T follicular helper cell (primary cell): ENCODE results near the gene OR8D1.

Experiments
- DNase-seq: peaks from one replicate; pipeline ENCODE4 v3.0.0-alpha.2; 2020; ENCODE audit warnings: low read depth
- total RNA-seq, 2 experiments: gene quantifications; one replicate each; lab custom pipeline; 2026; lab: John Stamatoyannopoulos, UW

OR8D1 gene
- 0 reads per million in 2 experiments for total RNA-seq

DNA sequence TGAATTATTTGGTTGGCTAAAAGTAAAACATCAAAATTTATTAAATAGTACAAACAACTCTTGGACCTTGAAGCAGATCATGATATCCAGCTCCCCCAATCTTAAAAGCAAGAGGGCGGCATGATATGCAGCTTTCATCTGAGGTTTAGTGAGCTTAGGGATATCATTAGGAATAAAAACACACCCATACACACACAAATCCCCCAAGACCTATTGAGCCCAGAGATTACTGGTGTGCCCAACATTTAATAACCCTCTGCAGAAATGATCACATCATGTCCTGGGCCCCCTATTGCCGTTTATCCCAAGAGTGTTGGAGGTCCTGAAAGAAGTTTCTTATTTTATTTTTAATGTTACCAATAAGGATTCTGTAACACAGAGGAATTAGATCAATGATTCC, at the start of gene OR8D1:
OR8D1 (minus strand) TSS at position 101 of the 400 bp plus-strand sequence. CDS start 3,183 bp downstream, outside the sequence.
- DNase-seq, result no peak

DNA sequence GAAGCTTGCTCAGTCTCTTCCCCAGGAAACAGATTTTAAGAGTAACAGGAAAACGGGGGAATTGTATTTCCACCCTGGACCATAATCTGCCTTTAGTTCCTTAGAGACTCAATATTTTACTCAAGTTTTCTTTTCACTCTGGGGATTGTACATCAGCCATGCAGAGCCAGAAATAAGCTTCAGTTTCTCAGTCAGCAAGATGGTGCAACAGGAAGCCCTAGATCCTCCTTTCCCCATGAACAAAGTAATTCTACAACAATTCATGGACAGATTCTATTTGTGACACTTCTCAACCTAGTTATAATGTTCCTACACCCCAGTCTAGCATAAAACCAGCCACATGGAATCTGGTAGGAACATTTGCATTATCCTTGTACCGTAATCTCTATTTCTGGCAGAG, 45.8 kb upstream of the OR8D1 start:
- no peak for DNase-seq

DNA sequence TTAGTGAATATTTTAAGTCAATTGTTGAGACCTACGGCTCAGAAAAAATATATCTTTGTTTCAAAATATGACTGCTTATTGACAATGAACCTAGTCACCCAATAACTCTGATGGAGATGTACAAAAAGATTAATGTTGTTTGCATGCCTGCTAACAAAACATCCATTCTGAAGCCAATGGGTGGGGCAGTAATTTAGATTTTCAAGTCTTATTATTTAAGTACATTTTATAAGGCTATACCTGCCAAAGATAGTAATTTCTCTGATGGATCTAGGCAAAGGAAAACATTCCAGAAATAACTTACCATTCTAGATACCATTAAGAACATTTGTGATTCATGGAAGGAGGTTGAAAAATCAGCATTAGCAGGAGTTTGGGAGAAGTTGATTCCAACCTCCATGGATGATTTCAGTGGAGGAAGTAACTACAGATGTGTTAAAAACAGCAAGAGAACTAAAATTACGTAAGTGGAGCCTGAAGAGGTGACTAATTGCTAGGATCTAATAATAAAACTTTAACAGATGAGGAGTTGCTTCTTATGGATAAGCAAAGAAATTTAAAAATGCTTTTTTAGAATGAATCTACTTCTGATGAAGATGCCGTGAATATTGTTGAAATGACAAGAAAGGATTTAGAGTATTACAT, 32.7 kb upstream of the OR8D1 start:
- DNase-seq, result no peak

DNA sequence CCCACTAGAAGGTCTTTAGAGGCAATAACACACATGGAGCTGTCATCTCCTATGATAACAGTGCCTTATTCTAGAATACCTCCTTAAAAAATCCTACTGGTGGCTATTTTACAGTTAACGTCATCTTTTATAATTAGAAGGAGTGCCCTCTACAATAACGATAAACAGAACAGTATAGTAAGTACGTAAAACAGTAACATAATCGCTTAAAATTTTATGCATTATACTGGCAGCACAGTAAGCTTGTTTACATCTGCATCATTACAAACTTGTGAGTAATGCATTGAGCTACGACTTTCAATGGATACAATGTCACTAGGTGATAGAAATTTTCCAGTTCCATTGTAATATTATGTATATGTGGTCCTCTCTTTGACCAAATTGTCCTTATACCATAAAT, 30.6 kb upstream of the OR8D1 start:
- DNase-seq, result no peak

DNA sequence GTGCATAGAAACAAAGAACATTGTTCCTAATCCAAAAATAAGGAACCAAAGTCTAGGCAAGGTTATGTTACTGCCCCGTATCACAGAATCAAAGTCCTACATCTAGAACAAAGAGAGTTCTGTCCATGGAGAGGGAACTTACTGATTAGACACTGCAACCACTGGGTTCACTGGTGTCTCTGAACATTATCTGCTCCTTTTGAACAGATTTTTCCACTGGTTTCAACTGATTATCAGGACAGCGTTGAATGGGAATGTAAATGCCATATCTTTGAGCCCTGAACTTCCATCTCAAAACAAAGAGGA, 26.3 kb upstream of the OR8D1 start:
- DNase-seq, result no peak

DNA sequence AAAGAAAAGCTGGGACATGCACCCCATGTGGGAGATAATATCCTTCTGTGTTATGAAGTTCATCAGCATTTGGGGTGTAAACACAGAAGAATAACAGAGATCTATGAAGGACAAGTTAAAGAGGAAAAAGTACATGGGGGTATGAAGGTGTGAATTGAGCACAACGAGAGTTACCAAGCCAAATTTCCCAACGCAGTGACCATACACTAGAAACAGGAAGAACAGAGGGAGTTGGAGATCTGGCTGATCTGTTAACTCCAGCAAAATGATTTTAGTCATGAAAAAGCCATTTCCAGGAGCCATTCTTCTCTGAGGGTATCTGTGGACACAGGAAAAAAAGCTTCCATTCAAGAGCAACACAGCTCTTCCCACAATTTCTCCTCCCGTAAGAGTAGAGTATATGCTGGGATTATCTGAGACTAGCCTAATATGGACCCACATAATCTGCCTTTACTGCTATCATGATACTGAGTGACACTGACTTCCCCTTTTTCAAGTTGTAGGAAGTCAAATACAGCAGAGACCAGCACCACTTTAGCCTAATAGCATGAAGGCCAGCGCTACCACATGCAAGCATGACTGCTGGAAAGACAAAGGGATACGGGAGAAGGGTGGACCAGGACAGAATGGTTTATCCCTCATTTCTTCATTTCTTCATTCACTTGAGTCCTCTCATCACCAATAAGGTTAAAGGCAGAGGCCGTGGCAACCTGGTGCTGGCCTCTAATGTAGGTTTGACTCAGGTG, 25.8 kb upstream of the OR8D1 start:
- DNase-seq, result no peak

DNA sequence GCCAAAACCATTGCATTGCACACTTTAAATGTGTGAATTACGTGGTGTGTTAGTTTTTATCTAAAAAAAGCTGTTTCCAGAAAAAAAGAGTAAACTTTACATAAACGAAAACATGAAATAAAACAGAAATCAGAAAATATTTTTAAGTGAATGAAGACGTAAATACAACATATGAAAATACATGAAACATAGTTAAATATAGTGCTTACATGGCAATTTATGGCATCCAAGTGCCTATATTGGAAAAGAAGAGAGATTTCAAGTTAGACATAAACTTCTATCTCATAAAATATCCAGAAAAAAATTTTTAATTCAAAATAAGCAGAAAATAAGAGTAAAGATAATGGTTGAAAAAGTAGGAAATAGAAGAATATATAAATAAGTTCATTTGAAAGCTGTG, 18.1 kb upstream of the OR8D1 start:
- DNase-seq, result no peak

DNA sequence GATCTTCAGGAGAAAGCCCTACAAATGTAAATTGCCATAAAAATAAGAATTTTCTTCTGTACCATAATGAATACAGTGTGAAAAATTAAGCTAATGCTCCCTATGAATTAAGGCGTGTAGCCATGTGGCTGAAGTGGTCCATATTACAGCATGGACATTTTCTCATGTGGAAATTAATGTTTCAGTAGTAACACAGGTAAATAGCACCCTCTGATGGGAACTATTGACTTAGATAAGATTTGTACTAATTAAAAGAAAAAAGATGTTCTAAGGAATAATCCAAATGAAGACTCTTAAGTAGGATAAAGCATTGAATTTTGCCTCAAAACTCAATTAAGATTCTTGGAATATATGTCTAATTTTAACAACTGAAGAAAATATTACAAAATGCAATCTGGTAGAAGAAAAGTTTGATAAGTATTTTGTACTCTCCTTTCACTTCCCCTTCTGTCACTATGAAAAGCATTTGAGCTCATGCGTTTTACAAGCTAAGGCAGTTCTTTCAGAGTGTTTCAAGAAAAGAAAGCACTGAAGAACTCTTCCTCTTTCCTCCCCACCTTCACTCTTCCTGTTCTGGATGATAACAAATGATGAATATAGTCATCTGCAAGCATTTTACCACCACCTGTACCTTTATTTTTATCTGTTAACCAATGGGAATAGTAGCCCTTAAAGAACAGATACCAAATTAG, 16.2 kb upstream of the OR8D1 start:
- DNase-seq, result no peak

DNA sequence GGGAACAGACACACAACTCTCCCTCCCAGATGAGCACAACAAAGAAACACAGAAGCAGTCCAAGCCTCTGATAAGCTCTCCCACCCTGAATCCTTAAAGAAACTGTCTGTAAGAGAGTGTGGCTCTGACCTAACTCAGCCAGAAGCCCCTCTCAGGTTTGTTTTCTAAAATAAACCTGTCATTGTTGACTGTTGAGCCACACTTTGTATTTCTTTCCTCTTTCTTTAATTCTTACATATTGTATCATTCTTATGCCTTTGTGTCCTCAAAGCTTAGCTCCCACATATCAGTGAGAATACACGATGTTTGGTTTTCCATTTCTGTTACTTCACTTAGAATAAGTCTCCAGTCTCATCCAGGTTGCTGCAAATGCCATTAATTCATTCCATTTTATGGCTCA, 14.0 kb upstream of the OR8D1 start:
- DNase-seq, result no peak

DNA sequence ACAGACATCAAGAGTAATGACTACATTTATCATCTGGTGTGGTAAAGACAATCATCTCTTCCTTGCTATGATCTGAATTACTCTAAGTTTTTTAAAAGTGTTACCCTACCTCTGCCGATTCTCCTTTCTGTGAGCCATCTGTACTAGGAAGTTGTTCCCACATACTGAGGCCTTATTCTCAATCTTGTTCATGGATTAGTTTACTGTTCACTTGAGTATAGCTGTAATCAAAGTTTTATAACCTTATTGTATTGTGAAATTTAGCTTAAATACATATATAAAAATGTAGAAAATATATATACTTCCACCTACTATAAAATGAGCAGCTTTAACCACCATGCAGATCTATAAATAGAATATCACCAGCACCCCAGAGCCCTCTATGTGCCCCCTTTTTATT, 8.6 kb upstream of the OR8D1 start:
- DNase-seq, result no peak

DNA sequence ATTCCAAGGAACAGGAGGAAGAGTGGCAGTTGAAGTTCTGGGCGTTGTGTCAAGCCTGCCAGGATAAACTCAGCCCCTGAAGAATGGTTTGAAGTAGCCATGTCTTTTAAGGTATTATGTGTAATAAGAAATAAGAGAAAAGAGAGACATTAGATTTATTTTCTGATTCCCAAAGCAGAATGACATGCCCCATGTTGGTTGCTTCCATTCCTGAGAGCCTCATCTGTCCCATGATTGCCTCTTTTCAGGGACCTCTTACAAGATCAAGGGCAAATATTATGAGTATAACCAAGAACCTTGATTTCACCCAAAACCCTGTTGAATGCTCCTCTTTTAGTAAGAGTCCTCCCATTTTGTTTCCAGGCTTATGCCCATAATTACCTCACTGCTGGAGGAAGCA, 6.3 kb upstream of the OR8D1 start, which contains the start of gene OR8D2:
OR8D2 (minus strand) TSS at position 101 of the 400 bp plus-strand sequence; CDS start at position 101, 0 bp downstream.
- no peak for DNase-seq

DNA sequence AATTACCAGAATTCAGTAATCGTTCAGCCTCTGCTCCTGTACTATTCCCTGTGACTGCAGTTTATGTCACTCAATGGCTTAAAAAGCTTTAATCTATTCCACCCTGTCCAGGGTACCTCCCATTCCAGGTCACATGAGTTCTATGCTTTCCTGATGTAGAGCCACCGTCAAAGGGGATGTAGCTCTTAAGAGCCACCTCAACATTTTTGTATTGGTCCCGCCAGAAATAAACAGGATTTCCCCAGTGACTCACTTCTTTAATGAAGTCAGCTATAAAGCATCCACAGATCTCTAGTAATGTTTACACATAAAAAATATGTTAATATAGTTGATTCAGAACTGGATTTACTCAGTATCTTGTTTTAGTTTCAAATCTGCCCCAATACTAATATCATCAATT, 1.3 kb upstream of the OR8D1 start:
- no peak for DNase-seq

DNA sequence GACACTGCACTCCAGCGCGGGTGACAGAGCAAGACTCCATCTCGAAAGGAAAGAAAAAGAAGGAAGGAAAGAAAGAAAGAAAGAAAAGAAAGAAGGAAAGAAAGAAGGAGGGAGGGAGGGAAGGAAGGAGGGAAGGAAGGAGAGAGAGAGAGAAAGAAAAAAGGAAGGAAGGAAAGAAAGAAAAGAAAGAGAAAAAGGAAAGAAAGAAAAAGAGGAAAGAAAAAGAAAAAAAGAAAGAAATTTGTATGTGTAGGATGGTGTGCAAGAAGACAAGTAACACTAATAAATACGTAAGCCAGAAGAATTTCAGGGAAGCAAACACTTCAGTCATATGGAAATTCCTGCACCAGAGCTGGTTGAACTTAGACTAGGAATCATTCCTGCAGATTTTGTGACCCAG, 618 bp downstream of the OR8D1 start:
- DNase-seq, result no peak

DNA sequence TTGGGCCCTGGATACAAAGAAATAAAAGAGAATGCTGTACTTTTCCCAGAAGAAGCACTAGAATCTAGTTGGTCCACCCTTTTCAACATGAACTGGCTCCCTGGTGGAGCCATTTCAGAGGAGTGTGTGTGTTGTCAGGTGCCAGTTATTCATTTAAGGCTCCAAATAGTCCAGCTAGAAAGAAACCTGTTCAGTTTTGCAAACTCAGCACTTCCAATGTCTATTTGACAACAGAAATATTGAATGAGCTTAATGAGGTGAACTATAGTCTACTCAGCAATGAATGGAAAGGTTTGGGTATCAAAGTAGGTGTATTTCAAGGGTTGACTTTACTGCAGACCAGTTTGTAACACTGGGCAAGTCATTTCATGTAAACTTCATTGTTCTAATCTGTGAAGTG, 2.1 kb downstream of the OR8D1 start:
- no peak for DNase-seq

DNA sequence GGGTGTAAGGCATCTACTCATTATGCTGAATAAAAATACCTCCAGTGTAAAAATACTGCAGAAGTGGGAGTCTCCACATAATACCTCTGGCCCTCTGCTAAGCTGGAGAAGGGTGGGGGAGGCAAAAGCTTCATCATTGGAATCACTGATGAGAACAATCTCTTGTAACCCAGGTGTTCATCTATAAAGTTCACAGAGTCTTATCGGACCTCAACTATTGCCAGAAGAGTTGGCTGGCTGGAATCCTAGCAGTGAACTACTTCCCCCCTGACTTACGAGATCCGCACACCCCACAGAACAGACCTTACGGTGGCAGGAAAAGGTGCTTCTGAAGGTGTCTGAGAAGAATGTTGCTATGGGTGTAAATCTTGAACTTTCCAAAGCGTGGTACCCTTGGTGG, 2.5 kb downstream of the OR8D1 start:
- no peak for DNase-seq

DNA sequence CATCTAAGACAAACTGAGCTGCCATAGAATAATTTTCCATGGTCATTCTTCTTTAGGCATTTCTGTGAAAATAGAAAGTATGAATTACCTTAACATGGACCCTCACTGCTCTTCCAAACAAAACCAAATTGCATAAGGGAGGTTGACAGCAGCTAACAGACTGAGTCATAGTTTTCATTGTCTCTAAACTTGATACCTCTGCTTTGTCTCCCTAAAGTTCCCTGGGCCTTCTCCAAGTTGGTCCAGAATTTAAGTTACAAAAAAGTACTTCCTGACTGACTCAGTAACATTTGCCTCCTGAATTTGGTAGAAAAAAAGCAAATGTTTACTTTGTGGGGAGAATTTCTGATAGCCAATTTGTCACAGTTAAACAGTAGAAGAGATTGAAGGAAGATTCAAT, 3.0 kb downstream of the OR8D1 start:
- no peak for DNase-seq

DNA sequence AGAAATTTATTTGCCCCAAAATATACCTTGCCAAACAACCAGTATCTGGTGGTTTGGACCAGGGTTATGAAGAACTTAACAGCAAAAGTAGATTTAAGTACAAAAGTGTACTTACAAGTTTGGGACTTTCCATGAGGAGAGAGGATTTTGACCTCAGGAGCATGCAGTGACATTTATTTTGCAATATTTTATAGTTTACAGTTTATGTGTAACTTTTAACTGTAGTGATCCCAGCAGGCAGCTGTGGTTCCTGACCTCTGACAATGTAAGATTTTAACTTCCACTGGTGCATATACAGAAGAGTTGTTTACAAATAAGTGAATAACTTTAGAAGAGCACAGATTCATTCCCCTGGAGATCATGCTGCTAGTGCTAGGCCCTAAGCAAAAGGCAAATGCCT, 6.7 kb downstream of the OR8D1 start:
- DNase-seq, result no peak

DNA sequence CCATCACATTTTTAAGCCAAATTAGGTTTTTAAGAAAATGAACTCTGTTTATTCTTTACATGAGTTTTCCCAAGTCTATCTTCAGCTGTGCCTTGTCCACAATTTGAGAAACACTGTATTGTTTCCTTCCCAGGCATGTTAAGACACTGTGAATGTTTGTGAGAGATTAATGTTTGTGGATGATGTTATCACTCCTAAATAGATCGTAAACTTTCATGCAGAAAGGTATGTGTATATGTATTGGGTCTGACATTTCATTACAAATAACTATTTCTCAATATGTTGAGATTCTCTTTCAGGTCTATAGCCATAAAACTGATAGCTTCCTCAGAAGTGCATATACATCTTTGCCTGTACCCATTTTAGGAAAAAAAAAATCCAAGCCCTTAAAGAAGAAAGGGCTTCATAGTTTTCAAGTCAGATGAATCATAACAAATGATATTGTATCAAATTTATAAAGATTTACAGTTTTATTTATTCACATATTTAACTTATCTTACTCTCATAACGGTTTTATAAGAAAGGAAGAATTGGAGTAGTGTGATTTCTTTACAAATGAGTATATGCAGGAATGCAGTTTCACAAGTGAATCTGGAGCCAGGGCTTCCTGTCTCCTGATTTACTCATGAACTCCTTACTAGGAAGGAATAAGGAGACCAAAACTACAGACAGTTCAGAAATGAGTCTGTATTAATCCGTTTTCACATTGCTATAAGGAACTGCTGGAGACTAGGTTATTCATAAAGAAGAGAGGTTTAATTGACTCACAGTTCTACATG, 11.2 kb downstream of the OR8D1 start:
- no peak for DNase-seq

DNA sequence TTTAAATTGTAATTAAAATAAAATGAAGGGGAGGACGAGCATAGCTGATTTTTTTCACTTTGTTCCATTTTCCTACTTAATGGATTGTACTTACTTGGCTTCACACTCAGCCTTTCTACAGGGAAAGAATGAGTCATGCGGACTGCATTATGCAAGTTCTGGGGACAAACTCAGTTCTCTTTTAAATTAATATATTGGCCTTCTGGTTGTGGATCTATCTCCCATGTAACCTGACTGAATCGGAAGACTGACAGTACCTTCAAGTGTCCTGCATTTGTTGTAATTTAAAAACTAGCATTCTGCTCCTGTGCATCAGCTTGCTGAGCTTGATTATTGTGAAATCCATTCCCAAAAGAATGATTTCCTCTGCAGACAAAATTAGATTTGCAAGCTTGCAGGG, 12.2 kb downstream of the OR8D1 start:
- DNase-seq, result no peak

DNA sequence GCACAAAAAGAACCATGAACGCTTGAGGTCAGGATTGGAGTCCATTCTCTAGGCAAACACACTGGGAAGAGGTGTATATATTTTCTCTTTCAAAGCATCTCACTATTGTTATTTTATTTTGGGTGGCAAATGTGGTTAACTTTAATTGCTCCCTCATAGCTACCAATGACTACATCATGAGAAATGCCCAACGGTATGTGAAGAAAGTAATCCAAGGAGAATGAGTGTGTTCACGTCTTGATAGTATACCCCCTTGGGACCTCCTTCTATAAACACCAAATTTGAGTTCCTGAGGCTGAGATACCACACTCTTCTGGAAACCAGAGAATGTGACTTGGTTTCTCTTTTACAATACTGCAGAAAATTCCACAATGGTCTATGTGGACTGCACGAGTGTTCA, 15.8 kb downstream of the OR8D1 start:
- DNase-seq, result no peak

DNA sequence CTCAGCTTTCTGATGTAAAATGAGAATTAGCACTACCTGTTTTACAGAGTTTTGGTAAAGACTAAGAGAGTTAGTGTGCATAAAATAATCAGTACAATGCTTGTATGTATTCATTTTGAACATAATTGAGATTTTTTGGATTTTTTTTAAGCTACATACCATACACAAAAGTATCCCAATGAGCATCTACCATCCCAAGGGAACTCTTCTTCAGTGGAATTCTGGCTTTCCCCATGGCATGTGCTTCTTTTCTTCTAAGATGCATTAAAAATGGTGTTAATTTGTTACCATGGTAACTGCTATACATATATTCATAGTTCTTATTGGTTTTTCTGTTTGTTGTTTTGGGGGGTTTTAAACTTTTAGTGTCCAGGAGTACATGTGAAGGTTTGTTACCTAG, 17.7 kb downstream of the OR8D1 start:
- no peak for DNase-seq

DNA sequence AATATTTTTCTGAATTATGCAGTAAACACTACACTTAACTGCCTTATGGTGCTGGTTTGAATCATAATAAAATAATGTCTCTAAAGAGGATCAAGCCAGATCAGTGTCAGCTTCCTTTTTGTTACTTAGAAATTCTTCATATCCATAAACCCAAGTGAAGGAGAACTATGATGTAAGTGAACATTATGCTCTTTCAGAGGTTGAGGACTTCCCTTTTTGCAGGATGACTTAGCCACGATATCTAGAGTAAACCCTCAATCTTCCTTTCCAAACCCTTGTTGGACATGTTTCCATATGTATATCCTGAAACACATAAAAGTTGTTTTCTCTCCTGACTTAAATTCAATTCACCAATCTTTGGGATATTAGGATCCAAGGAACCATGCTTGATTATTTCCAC, 19.1 kb downstream of the OR8D1 start:
- DNase-seq, result no peak
